Subcutaneous abdominal adipose tissue (tissue), 5 donors: Measurements from ENCODE around the gene MSI2.

Experiments used
- H3K27ac ChIP-seq: one replicate; pipeline ENCODE4 v1.7.0; 2013; ENCODE audit warnings: low read depth, mild to moderate bottlenecking, inconsistent platforms, low read length, moderate library complexity
- H3K27me3 ChIP-seq, 5 donors: one replicate each; pipeline ENCODE4 v1.7.0; 2013; ENCODE audit warnings: low read length in 5 of 5, inconsistent platforms in 1 of 5; ENCODE audit not compliant: control insufficient read depth in 5 of 5, insufficient read depth in 4 of 5
- H3K36me3 ChIP-seq, 5 donors: one replicate each; pipeline ENCODE4 v1.7.0; 2013; ENCODE audit warnings: low read length in 5 of 5; ENCODE audit not compliant: control insufficient read depth in 5 of 5, insufficient read depth in 5 of 5
- H3K4me1 ChIP-seq, 5 donors: one replicate each; pipeline ENCODE4 v1.7.0; 2013; ENCODE audit warnings: low read length in 5 of 5, mild to moderate bottlenecking in 3 of 5, moderate library complexity in 1 of 5; ENCODE audit not compliant: control insufficient read depth in 5 of 5, insufficient read depth in 5 of 5
- H3K4me3 ChIP-seq, 5 donors: one replicate each; pipeline ENCODE4 v1.7.0; 2013; ENCODE audit warnings: low read length in 5 of 5, low read depth in 1 of 5
- H3K9ac ChIP-seq, 5 donors: one replicate each; pipeline ENCODE4 v1.7.0; 2013; ENCODE audit warnings: low read length in 5 of 5, mild to moderate bottlenecking in 4 of 5, moderate library complexity in 3 of 5
- H3K9me3 ChIP-seq, 5 donors: one replicate each; pipeline ENCODE4 v1.7.0; 2013; ENCODE audit warnings: low read length in 5 of 5; ENCODE audit not compliant: control insufficient read depth in 5 of 5
- donor health status: healthy.
- donor health status: healthy.
- donor health status: healthy.
- donor health status: healthy.
- donor health status: healthy.

MSI2 gene

GRCh38 chr17:57311281-57312216, 55.2 kb downstream of the MSI2 start:
- H3K4me3 ChIP-seq, result no peak overlapping the region
- no peaks in the 10 kb centered on the region for H3K27me3 ChIP-seq
- H3K4me1 ChIP-seq, result no peaks in the 10 kb centered on the region
- H3K36me3 ChIP-seq, result peaks cover 0 to 7% (median 2%) of the 10 kb centered on the region in 5 donors
- no peaks in the 10 kb centered on the region for H3K9me3 ChIP-seq
- no peak overlapping the region for H3K27ac ChIP-seq
- H3K9ac ChIP-seq, result no peak overlapping the region

- Histone ChIP-seq H3K27me3 (no peaks in the 10 kb centered on the region), H3K4me3 (no peak overlapping the region), H3K9ac (no peak overlapping the region), H3K36me3 (peaks cover 0 to 7% (median 2%) of the 10 kb centered on the region in 5 donors), H3K9me3 (no peaks in the 10 kb centered on the region), H3K4me1 (no peaks in the 10 kb centered on the region), H3K27ac (no peak overlapping the region)
These were observed 55.9 kb downstream of the MSI2 start for GRCh38 chr17:57312242-57312641.

GRCh38 chr17:57313097-57313835, 56.9 kb downstream of the MSI2 start:
- H3K27ac ChIP-seq, result no peak overlapping the region
- peaks cover 0 to 7% (median 2%) of the 10 kb centered on the region in 5 donors for H3K36me3 ChIP-seq
- H3K27me3 ChIP-seq, result no peaks in the 10 kb centered on the region
- H3K9me3 ChIP-seq, result no peaks in the 10 kb centered on the region
- no peak overlapping the region for H3K9ac ChIP-seq
- H3K4me3 ChIP-seq, result no peak overlapping the region
- no peaks in the 10 kb centered on the region for H3K4me1 ChIP-seq

- Histone ChIP-seq H3K27ac (no peak overlapping the region), H3K4me1 (no peaks in the 10 kb centered on the region), H3K9me3 (no peaks in the 10 kb centered on the region), H3K9ac (no peak overlapping the region), H3K27me3 (no peaks in the 10 kb centered on the region), H3K4me3 (no peak overlapping the region), H3K36me3 (peaks cover 0 to 3% (median 2%) of the 10 kb centered on the region in 5 donors)
These were observed 59.0 kb downstream of the MSI2 start for GRCh38 chr17:57315061-57316015.

- Histone ChIP-seq H3K9me3 (no peaks in the 10 kb centered on the region), H3K4me3 (no peak overlapping the region), H3K27ac (no peak overlapping the region), H3K27me3 (no peaks in the 10 kb centered on the region), H3K9ac (no peak overlapping the region), H3K36me3 (no peaks in the 10 kb centered on the region), H3K4me1 (no peaks in the 10 kb centered on the region)
These were observed 60.0 kb downstream of the MSI2 start for GRCh38 chr17:57316361-57316760.

GRCh38 chr17:57317079-57317478, 60.8 kb downstream of the MSI2 start:
- no peak overlapping the region for H3K27ac ChIP-seq
- no peaks in the 10 kb centered on the region for H3K36me3 ChIP-seq
- H3K27me3 ChIP-seq, result no peaks in the 10 kb centered on the region
- no peak overlapping the region for H3K9ac ChIP-seq
- H3K4me1 ChIP-seq, result no peaks in the 10 kb centered on the region
- no peaks in the 10 kb centered on the region for H3K9me3 ChIP-seq
- no peak overlapping the region for H3K4me3 ChIP-seq

GRCh38 chr17:57318913-57319312, 62.6 kb downstream of the MSI2 start:
- Histone ChIP-seq H3K9ac (no peak overlapping the region), H3K36me3 (no peaks in the 10 kb centered on the region), H3K4me1 (no peaks in the 10 kb centered on the region), H3K27me3 (no peaks in the 10 kb centered on the region), H3K9me3 (no peaks in the 10 kb centered on the region), H3K4me3 (no peak overlapping the region), H3K27ac (no peak overlapping the region)

GRCh38 chr17:57319806-57320205, 63.5 kb downstream of the MSI2 start:
- Histone ChIP-seq H3K4me3 (no peak overlapping the region), H3K36me3 (peaks cover 0 to 3% (median 0%) of the 10 kb centered on the region in 5 donors), H3K27me3 (no peaks in the 10 kb centered on the region), H3K9ac (no peak overlapping the region), H3K27ac (no peak overlapping the region), H3K9me3 (no peaks in the 10 kb centered on the region), H3K4me1 (no peaks in the 10 kb centered on the region)

GRCh38 chr17:57323391-57323790, 67.1 kb downstream of the MSI2 start:
- Histone ChIP-seq H3K27me3 (no peaks in the 10 kb centered on the region), H3K36me3 (peaks cover 0 to 3% (median 0%) of the 10 kb centered on the region in 5 donors), H3K4me3 (no peak overlapping the region), H3K27ac (no peak overlapping the region), H3K9me3 (no peaks in the 10 kb centered on the region), H3K4me1 (no peaks in the 10 kb centered on the region), H3K9ac (no peak overlapping the region)
